ENCODE measurements around the gene CNTFR. TPM values are rescaled to one million over a fixed set of nuclear protein-coding genes. Genes with fewer than 3 reads are reported as not detected.
A peak's percentile ranks its signal among the peaks of the same experiment; 100 is the strongest.

The CNTFR gene
- total RNA-seq, 1 donor from 2014 or later = 112 TPM

DNA sequence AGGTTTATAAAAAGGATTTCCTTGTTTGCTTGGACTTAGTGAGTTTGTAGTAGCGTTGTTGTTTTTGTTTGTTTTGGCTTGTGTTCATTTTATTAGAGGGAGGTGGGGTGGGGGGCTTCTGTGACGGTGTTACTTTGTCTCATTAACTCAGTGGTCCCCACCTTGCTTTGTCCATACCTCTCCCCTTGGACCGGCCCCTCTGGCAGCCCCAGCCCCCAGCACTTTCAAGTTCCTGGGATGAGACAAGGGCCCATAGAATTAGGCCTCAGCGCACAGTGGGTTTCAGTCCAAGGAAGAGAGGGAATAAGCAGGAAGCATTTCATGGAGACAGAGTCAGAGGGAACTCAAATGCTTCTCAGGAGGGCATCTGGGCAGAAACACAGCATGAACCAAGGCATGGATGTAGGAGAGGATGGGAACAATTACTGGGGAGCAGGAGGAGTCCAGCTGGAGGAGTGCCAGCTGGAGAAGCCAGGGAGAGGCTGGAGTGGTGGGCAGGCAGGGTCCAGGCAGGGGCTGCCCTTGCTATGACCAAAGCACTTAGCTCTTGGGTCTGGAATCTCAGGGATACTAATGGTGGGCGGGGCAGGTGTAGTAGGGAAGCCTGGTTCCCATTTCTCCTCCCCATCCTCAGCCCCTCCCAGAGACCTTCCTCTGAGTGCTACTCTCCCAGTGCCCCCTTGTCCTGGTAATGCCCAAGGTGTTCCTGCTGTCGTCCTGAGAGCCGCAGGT lies 43.3 kb downstream of the CNTFR start:
- Mint-ChIP-seq H3K36me3 (ENCODE audit: low read depth) (no peaks in the 10 kb centered on the region), H3K27ac (ENCODE audit: unreplicated experiment) (no peak overlapping the region), H3K4me1 (peaks cover 13% of the 10 kb centered on the region), H3K27me3 (ENCODE audit: low read depth) (peaks cover 25% of the 10 kb centered on the region), H3K4me3 (no peak overlapping the region), H3K9me3 (no peaks in the 10 kb centered on the region)
- TF ChIP-seq, protein P1, sequence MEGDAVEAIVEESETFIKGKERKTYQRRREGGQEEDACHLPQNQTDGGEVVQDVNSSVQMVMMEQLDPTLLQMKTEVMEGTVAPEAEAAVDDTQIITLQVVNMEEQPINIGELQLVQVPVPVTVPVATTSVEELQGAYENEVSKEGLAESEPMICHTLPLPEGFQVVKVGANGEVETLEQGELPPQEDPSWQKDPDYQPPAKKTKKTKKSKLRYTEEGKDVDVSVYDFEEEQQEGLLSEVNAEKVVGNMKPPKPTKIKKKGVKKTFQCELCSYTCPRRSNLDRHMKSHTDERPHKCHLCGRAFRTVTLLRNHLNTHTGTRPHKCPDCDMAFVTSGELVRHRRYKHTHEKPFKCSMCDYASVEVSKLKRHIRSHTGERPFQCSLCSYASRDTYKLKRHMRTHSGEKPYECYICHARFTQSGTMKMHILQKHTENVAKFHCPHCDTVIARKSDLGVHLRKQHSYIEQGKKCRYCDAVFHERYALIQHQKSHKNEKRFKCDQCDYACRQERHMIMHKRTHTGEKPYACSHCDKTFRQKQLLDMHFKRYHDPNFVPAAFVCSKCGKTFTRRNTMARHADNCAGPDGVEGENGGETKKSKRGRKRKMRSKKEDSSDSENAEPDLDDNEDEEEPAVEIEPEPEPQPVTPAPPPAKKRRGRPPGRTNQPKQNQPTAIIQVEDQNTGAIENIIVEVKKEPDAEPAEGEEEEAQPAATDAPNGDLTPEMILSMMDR (conservative IDR thresholded peaks at IDR 0.05) = no peak
- no peak for DNase-seq (ENCODE audit: low read depth, low spot score)

DNA sequence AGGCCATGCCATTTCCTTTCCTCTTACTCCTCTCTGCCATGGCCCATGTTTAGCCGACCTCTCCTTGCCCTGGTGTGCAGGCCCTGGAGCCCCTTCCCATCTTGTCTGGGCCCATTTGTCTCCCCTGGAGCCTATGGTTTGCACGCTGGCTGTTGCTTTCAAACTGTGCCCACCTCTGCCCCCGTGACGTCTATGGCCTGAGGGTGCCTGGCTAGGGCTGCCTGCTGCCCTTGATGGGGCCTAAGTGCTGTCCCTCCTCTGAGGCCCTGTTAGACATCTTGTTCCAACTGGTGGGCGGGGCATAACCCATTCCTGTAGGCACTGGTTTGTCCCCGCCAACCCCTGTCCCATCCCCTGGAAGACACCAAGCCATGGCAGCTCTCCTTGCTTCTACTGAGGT lies 44.0 kb downstream of the CNTFR start:
- no peak for DNase-seq (ENCODE audit: low read depth, low spot score)
- peaks cover 13% of the 10 kb centered on the region for H3K4me1 Mint-ChIP-seq
- H3K9me3 Mint-ChIP-seq = no peaks in the 10 kb centered on the region
- H3K4me3 Mint-ChIP-seq = peak overlapping the region; percentile 2
- peaks cover 25% of the 10 kb centered on the region for H3K27me3 Mint-ChIP-seq (ENCODE audit: low read depth)
- no peaks in the 10 kb centered on the region for H3K36me3 Mint-ChIP-seq (ENCODE audit: low read depth)
- H3K27ac Mint-ChIP-seq (ENCODE audit: unreplicated experiment) = no peak overlapping the region
- TF ChIP-seq, protein P1 (conservative IDR thresholded peaks at IDR 0.05) = no peak

DNA sequence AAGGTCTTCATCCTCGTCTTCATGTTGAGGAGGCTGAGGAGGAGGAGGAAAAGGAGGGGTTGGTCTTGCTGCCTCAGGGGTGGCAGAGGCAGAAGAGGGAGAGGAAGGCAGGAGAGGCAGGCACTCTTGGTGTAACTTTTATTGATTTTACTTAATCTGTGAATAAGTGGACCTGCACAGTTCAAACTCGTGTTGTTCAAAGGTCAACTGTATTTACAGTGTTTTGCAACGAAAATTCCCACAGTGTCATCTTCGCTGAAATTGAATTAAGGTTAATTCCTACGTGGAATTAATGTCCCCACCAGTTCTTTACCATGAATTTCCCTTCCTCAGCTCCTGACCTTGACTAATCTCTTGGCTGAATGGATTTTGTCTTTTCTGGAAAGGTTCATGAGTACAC lies 45.5 kb downstream of the CNTFR start:
- no peak overlapping the region for H3K4me3 Mint-ChIP-seq
- H3K4me1 Mint-ChIP-seq = peaks cover 13% of the 10 kb centered on the region
- H3K27me3 Mint-ChIP-seq (ENCODE audit: low read depth) = peaks cover 33% of the 10 kb centered on the region
- TF ChIP-seq, protein P1 (conservative IDR thresholded peaks at IDR 0.05) = no peak
- no peak overlapping the region for H3K27ac Mint-ChIP-seq (ENCODE audit: unreplicated experiment)
- no peaks in the 10 kb centered on the region for H3K36me3 Mint-ChIP-seq (ENCODE audit: low read depth)
- DNase-seq (ENCODE audit: low read depth, low spot score) = no peak
- no peaks in the 10 kb centered on the region for H3K9me3 Mint-ChIP-seq

DNA sequence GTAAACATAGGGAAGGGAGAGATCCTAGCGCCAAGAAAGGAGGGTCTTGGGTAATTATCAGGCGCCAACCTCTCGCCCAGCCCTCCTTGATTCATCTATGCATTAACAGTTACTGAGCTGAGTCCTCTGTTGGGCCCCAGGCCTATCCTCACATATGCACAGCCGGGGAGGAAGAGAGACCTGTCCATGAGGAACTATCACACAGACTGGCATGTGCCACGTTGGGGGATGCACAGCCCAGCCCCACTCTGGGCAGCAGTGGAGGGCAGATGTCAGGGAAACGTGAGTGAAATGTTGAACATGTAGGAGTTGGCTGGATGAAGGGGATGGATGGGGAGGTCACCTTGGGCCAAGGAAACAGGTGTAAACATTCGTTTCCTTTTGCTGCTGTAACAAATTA lies 48.0 kb downstream of the CNTFR start:
- peaks cover under 1% of the 10 kb centered on the region for H3K4me1 Mint-ChIP-seq
- no peak for DNase-seq (ENCODE audit: low read depth, low spot score)
- no peak overlapping the region for H3K4me3 Mint-ChIP-seq
- H3K27ac Mint-ChIP-seq (ENCODE audit: unreplicated experiment) = no peak overlapping the region
- no peaks in the 10 kb centered on the region for H3K9me3 Mint-ChIP-seq
- peaks cover 33% of the 10 kb centered on the region for H3K27me3 Mint-ChIP-seq (ENCODE audit: low read depth)
- H3K36me3 Mint-ChIP-seq (ENCODE audit: low read depth) = no peaks in the 10 kb centered on the region
- TF ChIP-seq, protein P1 (conservative IDR thresholded peaks at IDR 0.05) = no peak

DNA sequence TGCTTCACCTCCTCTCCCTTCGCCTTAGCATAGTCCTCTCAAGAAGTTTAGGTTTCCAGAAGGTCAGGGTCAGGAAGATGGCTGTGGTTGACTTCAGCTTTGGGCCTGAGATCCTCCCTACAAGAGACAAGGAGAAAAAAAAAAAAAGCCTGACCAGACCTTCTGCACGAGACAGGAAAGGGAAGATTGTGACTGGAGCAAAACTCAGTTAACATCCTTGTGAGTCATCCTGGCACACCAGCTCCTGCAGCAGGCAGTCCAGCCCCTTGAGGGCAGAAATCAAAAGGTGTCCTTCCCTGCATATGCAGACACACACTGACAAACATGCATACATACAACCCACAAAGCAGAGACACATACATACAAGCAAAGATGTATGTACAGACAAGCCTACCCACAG lies 48.7 kb downstream of the CNTFR start:
- no peaks in the 10 kb centered on the region for H3K36me3 Mint-ChIP-seq (ENCODE audit: low read depth)
- no peaks in the 10 kb centered on the region for H3K9me3 Mint-ChIP-seq
- no peaks in the 10 kb centered on the region for H3K4me1 Mint-ChIP-seq
- no peak for DNase-seq (ENCODE audit: low read depth, low spot score)
- H3K4me3 Mint-ChIP-seq = no peak overlapping the region
- TF ChIP-seq, protein P1 (conservative IDR thresholded peaks at IDR 0.05) = no peak
- peaks cover 34% of the 10 kb centered on the region for H3K27me3 Mint-ChIP-seq (ENCODE audit: low read depth)
- H3K27ac Mint-ChIP-seq (ENCODE audit: unreplicated experiment) = no peak overlapping the region
